HS-5 (cell line): ENCODE results near the gene NT5DC2.

ENCODE experiments used
- DNase-seq: peaks from one replicate; pipeline ENCODE4 v3.0.0-alpha.2; 2012; ENCODE audit warnings: low read depth

NT5DC2 gene

DNA sequence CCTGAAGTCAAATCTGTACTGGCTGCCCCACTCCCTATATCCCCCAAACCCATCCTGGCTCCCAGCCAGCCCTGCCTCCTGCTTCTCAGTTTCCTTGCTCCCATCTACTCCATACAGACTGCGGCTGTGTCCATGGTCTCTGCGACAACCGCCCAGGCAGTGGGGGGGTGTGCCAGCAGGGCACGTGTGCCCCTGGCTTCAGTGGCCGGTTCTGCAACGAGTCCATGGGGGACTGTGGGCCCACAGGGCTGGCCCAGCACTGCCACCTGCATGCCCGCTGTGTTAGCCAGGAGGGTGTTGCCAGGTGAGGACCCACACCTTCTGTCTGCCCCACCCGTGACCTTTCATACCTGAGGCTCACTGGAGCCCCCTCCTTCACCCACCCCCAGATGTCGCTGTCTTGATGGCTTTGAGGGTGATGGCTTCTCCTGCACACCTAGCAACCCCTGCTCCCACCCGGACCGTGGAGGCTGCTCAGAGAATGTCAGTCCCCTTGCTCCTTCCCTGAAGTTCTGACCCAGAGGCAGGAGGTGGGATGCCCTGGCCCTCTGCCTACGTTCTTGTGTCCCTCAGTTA, 23.8 kb downstream of the NT5DC2 start:
- DNase-seq: no peak

DNA sequence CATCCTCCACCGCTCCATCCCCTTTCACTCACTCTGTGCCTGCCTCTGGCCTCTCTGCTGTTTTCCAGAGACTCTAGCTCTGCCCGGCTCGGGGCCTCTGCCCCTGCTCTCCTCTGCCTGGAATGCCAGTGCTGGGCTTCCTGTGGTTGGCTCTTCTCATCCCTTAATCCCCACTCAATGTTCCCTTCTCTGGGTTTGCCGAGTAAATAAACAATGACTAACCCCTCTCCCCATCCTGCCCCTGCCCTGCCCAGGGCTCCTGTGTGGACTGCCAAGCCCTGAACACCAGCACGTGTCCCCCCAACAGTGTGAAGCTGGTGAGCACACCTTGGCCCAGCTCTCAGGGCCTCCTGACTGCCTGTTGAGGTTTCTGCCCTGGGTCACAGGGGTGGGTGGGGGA, 26.3 kb downstream of the NT5DC2 start:
- DNase-seq: peak; percentile 19

DNA sequence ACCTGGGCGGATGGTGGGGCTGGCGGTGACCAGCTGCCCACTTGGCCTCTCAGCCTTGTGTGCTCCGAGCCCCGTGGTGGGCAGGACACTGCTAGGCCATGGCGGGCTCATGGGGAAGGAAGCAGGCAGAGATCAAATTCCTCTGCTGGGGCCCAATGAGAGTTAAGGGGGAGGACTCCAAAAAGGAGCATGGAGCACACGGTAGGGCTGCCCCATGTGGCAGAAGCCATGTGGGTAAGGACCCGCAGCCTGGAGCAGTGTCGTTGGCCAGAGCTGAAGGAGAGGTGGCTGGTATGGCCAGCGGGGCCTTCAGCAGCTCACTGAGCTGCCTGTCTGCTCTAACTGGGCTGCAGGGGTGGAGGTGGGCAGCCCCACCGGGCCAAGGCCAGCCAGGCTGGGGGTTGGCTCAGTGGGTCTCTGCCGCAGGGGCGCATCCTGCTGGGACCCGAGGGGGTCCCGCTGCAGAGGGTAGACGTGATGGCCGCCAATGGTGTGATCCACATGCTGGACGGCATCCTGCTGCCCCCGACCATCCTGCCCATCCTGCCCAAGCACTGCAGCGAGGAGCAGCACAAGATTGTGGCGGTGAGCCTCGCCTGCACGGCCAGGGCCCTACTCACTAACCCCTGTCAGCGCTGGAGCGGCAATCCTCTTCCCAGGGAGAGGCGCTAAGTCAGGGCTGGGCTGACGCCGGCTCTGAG, 27.2 kb downstream of the NT5DC2 start:
- no peak for DNase-seq

DNA sequence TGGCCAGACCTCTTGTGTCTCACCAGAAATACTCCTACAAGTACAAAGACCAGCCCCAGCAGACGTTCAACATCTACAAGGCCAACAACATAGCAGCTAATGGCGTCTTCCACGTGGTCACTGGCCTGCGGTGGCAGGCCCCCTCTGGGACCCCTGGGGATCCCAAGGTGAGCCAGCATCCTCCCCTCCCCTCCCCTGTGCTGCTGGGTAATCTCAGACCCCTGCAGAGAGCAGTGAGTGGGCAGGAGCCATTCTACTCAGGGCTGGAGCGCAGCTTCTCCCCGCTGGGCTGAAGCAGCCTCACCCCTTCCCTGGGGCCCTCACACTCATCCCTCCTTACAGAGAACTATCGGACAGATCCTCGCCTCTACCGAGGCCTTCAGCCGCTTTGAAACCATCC, 28.7 kb downstream of the NT5DC2 start:
- no peak for DNase-seq

DNA sequence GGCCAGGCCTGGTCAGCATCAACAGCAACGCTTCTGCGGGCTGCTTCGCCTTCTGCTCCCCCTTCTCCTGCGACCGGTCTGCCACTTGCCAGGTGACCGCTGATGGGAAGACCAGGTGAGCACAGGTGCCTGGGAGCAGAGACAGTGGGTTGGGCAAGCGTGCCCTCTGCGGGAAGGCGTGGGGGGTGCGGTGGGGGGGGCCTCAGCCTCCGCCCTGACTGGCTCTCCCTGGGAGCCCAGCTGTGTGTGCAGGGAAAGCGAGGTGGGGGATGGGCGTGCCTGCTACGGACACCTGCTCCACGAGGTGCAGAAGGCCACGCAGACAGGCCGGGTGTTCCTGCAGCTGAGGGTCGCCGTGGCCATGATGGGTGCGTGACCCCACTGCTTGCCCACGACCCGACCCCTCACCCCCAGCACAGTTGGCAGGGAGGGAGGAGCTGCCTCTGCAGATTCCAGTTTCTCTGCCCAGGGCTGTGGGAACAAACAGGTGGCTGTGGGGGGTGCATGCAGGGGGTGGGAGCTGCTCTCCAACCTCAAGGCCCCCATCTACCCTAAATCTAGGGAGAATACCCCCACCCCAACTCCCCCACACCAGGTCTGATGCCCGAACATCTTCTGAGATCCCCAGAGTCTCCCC, 29.8 kb downstream of the NT5DC2 start:
- DNase-seq: no peak

DNA sequence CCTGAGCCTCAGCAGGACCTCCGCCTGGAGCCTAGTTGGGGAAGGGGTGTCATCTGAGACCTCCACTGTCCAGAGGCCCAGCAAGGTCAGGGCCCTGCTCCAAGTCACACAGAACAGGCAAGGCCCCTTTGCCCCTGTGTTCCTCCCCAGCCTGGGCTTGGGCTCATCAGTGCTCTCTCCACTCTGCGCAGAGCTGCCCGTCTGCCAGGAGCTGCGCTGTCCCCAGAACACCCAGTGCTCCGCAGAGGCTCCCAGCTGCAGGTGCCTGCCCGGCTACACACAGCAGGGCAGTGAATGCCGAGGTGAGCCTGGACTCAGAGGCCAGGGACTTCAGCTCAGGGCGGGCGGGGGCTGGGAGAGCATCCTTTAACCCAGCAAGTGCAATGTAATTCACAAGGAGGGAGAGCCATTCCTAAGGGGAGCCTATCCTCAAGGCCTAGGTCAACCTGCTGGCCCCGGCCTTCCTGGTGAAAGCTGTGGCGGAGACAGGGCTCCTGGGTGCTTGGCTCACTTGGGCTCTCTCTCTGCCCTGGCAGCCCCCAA, 30.8 kb downstream of the NT5DC2 start:
- no peak for DNase-seq

DNA sequence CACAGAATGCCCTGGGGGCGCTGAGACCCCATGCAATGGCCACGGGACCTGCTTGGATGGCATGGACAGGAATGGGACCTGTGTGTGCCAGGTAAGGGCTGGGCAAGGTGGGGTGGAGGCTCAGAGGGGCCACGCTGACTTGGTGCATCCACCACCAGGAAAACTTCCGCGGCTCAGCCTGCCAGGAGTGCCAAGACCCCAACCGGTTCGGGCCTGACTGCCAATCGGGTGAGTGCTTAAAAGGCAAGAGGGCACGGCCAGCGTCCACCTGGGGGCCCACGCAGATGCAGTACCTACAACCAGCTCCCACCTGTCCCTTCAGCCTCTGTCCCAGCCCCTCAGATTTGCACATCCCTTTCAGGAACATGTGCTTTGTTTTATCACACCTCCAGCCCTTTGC, 31.7 kb downstream of the NT5DC2 start:
- DNase-seq: no peak

DNA sequence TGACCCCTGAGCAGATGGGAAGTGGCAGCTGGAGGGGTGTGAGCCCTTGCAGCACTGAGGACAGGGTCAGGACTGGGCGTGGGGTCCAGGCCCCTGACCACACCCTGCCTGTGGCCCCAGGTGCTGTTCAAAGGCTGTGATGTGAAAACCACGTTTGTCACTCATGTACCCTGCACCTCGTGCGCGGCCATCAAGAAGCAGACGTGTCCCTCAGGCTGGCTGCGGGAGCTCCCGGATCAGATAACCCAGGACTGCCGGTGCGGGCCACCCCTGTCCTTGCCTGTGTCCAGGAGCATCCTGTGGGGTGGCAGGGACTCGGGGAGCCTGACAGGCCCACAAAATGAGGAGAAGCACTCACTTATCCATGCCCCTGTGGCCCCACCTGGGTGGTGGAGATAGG, 32.6 kb downstream of the NT5DC2 start:
- no peak for DNase-seq

DNA sequence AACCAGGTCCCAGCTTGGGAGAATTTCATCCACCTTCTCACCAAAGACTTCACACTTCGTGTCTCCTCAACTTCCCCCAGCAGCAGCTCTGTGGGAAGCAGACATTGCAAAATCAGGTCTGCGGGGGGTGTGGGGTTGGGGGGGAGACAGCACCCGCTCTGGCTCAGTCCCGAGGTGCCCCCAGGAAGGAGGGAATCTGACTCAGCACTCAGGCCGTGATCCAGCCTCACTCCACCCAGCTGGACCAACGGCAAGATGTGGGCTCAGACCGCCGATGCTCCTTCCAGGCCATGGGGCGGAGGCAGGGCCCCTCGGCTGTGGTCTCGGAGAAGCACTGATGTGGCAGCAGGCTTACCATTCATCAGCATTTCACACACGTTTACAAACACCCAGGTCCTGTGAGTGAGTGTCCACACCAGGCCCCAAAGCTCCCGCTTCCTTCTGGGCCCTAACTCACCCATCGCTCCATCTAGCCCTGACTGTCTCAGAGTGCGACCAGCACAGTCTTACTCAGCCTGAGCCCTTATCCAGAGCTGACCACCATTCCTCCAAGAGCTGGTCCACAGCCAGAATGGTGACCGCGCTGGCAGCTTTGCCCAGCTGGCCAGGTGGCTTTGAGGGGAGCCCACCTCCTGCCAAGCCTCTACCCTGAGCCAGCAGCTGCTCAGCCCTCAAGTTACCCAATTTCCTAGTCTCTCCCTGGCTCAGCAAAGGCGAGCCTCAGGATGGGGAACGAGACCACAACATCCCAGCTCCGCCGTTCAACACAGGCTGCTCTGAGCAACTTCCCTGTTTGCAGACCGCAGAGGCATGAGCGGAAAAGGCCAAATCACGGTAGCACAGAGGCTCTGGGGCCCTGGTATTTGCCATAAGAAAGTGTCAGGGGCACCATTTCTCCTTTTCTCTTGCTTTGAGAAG, 35.3 kb downstream of the NT5DC2 start:
- DNase-seq: no peak

DNA sequence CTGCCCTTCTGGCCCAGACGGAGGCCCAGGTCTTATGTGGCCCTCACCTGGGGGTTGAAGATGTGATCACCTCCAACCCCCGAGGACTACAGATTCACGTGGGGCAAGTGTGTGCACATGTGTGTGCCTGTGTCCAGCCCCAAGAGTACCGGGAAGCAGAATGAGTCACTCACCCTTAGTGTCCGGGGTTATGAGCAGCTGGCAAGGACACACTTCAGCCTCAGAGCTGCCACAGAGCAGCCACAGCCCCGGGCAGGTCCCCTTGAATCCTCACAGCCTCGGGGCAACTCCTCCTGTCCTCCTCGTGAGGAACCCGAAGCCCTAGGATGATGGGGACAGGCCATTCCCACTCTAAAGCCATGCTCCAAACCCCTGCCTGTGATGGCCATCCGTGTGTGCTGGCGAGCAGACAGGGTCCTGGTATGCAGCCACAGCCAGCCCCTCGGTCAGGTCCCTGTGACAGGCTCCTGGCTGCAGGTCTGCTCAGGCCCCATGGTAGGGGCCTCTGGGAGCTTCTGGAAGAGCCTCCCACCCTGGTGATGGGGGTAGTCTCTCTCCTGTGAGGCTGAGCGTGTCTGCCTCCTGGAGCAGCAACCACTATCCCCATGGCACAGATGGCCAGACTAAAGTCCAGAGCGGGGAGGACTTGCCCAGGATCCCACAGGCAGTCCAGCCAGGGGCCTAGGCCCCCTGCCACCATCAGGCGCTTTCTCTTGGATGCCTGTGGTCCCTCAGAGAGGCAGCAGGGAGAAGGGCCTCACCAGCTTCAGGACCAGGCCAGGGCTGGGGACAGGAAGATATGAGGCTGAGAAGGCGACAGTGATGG, 37.7 kb downstream of the NT5DC2 start:
- DNase-seq: peak; percentile 13

DNA sequence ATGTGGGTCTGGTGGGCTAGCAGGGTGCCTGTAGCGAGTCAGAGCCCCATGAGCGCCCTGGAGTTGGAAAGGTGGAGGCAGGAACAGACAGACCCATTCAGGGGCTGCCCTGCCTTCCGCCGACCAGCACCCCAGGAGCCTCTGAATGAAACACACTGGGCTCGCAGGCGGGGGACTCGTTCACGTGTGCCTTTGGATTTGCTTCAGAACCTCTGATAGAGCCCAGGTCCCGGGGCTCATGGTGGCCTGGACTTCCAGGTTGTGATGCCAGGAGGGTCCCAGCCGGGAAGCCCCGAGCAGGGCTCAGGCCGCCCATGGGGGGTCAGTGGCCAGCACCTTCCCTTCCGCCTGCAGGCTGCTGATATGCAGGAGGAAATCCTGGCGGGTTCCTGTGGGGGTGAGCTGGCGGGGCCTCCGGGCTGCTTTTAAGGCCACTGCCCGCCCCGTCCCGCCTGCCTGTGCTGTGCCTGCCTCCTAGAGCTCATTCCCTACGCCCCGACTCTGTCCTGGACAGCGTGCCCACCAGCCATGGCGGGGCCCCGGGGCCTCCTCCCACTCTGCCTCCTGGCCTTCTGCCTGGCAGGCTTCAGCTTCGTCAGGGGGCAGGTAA, 38.7 kb downstream of the NT5DC2 start, which contains the start of gene STAB1:
TSS of gene STAB1 (plus strand) at position 453 of the 610 bp plus-strand sequence. CDS start at position 529, 76 bp downstream.
- DNase-seq: no peak

DNA sequence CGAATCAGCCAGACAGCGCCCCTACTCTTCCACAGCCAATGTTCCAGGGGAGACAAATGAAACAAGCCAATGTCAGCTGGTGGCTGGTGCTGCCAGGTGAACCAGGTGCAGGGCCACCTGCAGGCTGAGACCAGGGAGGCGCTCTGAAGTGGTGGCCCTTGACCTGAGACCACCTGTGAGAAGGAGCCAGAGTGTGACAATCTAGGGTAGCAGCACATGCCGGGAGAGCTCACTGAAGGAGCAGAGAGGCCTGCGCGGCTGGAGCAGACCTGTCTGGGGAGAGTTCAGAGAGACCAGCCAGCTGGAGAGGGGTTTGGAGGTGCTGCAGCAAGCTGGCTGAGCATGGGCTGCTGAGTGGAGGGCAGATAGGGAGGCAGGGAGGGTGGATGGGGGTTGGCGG, 39.2 kb downstream of the NT5DC2 start:
- no peak for DNase-seq

DNA sequence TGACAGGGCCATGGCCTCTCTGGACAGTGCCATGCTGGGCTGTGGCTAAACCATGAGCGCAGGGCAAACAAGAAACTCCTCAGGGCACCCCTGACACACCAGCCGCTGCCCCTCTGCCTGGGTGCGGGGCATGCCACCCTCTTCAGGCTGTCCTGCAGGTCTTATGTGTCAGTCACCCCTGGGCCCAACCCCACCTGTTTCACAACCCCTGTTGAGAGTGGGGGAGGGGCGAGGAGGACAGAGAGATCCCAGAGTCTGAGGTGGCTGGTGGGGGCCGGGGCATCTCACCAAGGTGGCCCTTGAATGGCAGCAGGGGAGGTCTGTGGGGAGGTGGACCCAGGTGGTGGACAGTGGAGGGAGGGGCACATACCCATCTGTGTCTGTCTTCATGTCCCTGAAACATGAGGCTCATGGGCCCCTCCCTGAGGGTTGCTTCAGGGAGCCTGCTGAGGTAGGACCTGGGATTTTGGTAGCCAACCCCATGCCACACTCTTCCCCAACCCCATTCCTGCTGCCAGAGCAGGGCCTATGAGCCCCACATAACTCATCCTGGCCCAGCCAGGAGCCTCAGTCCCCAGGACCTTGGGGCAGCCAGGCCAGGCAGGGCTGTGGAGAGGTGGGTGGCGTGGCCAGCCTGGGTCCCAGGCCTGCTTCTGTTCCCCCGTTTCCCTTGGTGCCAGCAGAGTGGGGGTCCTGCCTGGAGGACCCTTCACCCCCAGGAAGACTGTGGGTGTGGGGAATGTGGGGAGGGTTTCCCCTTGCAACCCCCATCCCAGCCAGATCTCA, 40.2 kb downstream of the NT5DC2 start:
- DNase-seq: no peak

DNA sequence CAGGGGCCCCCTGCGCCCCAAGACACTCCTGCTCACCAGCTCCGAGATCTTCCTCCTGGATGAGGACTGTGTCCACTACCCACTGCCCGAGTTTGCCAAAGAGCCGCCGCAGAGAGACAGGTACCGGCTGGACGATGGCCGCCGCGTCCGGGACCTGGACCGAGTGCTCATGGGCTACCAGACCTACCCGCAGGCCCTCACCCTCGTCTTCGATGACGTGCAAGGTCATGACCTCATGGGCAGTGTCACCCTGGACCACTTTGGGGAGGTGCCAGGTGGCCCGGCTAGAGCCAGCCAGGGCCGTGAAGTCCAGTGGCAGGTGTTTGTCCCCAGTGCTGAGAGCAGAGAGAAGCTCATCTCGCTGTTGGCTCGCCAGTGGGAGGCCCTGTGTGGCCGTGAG, 41.6 kb downstream of the NT5DC2 start:
- no peak for DNase-seq

DNA sequence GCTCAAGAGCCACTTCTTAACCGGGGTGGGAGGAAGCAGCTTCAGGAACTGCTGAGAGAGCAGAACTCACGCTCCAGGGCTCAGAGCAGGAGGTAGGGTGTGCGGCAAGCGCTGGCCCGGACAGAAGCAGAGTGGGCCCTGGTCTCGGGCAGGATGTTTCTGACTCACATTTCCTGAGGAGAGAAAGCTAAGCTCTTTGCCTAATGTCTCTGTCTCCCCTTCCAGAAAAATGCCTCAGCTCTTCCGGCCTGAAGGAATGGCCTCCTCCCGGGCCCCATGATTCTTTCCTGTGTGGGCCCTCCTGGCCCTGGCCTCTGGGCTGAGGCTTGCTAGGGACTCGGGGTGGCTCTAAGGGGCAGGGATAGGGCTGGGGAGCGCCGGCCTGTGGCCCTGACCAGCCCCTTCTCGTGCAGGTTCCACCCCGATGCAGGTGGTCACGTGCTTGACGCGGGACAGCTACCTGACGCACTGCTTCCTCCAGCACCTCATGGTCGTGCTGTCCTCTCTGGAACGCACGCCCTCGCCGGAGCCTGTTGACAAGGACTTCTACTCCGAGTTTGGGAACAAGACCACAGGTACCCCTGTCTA, 42.6 kb downstream of the NT5DC2 start:
- no peak for DNase-seq

DNA sequence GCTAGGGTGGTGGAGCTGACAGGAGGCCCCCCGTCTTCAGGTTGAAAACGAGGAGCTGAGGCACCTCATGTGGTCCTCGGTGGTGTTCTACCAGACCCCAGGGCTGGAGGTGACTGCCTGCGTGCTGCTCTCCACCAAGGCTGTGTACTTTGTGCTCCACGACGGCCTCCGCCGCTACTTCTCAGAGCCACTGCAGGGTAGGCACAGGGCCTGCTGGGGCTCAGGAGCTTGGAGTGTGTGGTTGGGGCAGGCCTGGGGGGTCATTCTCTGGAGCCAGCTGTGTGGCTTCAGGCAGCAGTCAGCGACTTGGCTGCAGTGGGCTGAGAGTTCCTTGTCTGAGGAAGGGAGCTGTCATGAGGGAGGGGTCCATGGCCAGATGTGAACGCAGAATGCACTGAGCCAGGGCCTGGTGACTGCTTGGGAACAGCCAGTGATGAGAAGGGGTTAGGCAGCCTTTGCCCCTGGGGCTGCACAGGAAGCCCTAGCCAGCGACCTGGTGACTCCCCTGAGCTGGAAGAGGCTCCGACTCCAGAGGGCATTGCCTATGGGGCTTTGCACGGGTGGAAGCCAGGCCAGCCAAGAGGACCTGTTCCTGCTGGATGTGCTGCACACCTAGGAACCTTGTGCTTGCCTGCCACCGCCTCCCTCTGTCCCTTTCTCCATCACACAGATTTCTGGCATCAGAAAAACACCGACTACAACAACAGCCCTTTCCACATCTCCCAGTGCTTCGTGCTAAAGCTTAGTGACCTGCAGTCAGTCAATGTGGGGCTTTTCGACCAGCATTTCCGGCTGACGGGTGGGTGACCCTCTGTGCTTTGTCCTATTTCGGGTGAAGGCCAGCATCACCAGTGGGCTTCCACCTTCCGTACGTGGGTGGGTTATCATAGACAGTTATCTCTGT, 43.4 kb downstream of the NT5DC2 start:
- no peak for DNase-seq

DNA sequence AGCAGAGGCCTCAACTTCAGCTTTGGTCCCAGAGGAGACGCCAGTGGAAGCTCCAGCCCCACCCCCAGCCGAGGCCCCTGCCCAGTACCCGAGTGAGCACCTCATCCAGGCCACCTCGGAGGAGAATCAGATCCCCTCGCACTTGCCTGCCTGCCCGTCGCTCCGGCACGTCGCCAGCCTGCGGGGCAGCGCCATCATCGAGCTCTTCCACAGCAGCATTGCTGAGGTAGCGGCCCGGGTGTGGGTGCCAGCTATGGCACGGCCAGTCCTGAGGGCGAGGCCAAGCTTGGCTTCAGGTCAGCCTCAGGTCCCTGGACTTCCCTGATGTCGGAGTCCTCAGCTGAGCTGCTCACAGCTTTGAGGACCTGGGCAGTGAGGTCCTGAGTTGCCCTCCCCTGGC, 44.2 kb downstream of the NT5DC2 start:
- DNase-seq: no peak

DNA sequence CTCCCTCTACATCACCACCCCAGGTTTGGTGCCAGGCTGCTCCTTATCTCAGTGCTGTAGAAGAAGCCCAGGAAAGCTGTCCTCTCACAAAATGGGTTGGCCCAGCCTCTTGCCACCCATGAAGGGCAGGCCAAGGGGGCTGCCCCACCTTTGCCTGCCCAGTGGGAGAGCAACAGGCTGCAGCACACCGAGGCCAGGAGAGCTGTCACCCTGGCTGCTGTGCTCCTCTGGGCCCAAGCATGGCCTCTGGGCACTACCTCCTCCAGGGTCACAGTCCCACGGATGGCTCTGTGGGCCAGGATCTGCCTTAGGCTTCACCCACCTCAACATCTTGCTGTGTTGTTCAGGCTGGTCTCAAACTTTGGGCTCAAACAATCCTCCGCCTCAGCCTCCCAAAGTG, 44.9 kb downstream of the NT5DC2 start:
- no peak for DNase-seq
